ENCODE results near the gene SH3RF3. TPM values are rescaled to one million over a fixed set of nuclear protein-coding genes. Genes with fewer than 3 reads are reported as not detected.

SH3RF3 gene
- total RNA-seq, 1 donor from 2014 or later: 1.7 TPM

GRCh38 chr2:109373791-109374547 lies 245.0 kb downstream of the SH3RF3 start:
- Mint-ChIP-seq H3K4me3 (ENCODE audit: unreplicated experiment) (no peak overlapping the region), H3K36me3 (ENCODE audit: unreplicated experiment) (no peaks in the 10 kb centered on the region), H3K9me3 (ENCODE audit: unreplicated experiment) (peaks cover 3% of the 10 kb centered on the region), H3K27ac (ENCODE audit: unreplicated experiment) (no peak overlapping the region), H3K27me3 (ENCODE audit: unreplicated experiment) (peaks cover 6% of the 10 kb centered on the region), H3K4me1 (ENCODE audit: low read depth, unreplicated experiment) (peaks cover 3% of the 10 kb centered on the region)
- TF ChIP-seq CTCF (IDR thresholded peaks at IDR 0.05; ENCODE audit: partially characterized antibody, unreplicated experiment): no peak
- no peak for DNase-seq

- Mint-ChIP-seq H3K4me1 (ENCODE audit: low read depth, unreplicated experiment) (peaks cover 3% of the 10 kb centered on the region), H3K36me3 (ENCODE audit: unreplicated experiment) (no peaks in the 10 kb centered on the region), H3K9me3 (ENCODE audit: unreplicated experiment) (peaks cover 3% of the 10 kb centered on the region), H3K27ac (ENCODE audit: unreplicated experiment) (no peak overlapping the region), H3K4me3 (ENCODE audit: unreplicated experiment) (no peak overlapping the region), H3K27me3 (ENCODE audit: unreplicated experiment) (peaks cover 6% of the 10 kb centered on the region)
- no peak for TF ChIP-seq CTCF (IDR thresholded peaks at IDR 0.05; ENCODE audit: partially characterized antibody, unreplicated experiment)
- no peak for DNase-seq
Measured at GRCh38 chr2:109374548-109375130, 245.6 kb downstream of the SH3RF3 start.

GRCh38 chr2:109375131-109375561 lies 246.1 kb downstream of the SH3RF3 start:
- no peak for TF ChIP-seq CTCF (IDR thresholded peaks at IDR 0.05; ENCODE audit: partially characterized antibody, unreplicated experiment)
- no peak overlapping the region for H3K4me3 Mint-ChIP-seq (ENCODE audit: unreplicated experiment)
- no peaks in the 10 kb centered on the region for H3K36me3 Mint-ChIP-seq (ENCODE audit: unreplicated experiment)
- peaks cover 3% of the 10 kb centered on the region for H3K4me1 Mint-ChIP-seq (ENCODE audit: low read depth, unreplicated experiment)
- H3K9me3 Mint-ChIP-seq (ENCODE audit: unreplicated experiment): peaks cover 3% of the 10 kb centered on the region
- peaks cover 6% of the 10 kb centered on the region for H3K27me3 Mint-ChIP-seq (ENCODE audit: unreplicated experiment)
- DNase-seq: no peak
- no peak overlapping the region for H3K27ac Mint-ChIP-seq (ENCODE audit: unreplicated experiment)

GRCh38 chr2:109375656-109376055 lies 246.7 kb downstream of the SH3RF3 start:
- peaks cover 3% of the 10 kb centered on the region for H3K9me3 Mint-ChIP-seq (ENCODE audit: unreplicated experiment)
- no peak overlapping the region for H3K27ac Mint-ChIP-seq (ENCODE audit: unreplicated experiment)
- TF ChIP-seq CTCF (IDR thresholded peaks at IDR 0.05; ENCODE audit: partially characterized antibody, unreplicated experiment): no peak
- peaks cover under 1% of the 10 kb centered on the region for H3K4me1 Mint-ChIP-seq (ENCODE audit: low read depth, unreplicated experiment)
- H3K36me3 Mint-ChIP-seq (ENCODE audit: unreplicated experiment): no peaks in the 10 kb centered on the region
- no peak overlapping the region for H3K4me3 Mint-ChIP-seq (ENCODE audit: unreplicated experiment)
- H3K27me3 Mint-ChIP-seq (ENCODE audit: unreplicated experiment): peaks cover 6% of the 10 kb centered on the region
- no peak for DNase-seq

GRCh38 chr2:109376115-109376514 lies 247.1 kb downstream of the SH3RF3 start:
- no peaks in the 10 kb centered on the region for H3K4me1 Mint-ChIP-seq (ENCODE audit: low read depth, unreplicated experiment)
- H3K27ac Mint-ChIP-seq (ENCODE audit: unreplicated experiment): no peak overlapping the region
- peaks cover 6% of the 10 kb centered on the region for H3K27me3 Mint-ChIP-seq (ENCODE audit: unreplicated experiment)
- H3K36me3 Mint-ChIP-seq (ENCODE audit: unreplicated experiment): no peaks in the 10 kb centered on the region
- peaks cover 3% of the 10 kb centered on the region for H3K9me3 Mint-ChIP-seq (ENCODE audit: unreplicated experiment)
- TF ChIP-seq CTCF (IDR thresholded peaks at IDR 0.05; ENCODE audit: partially characterized antibody, unreplicated experiment): no peak
- DNase-seq: no peak
- H3K4me3 Mint-ChIP-seq (ENCODE audit: unreplicated experiment): no peak overlapping the region

Measured in glutamatergic neuron (in vitro differentiated cells).